OCI-LY3 (cell line): ENCODE measurements around the gene CRACR2B.

ENCODE experiments used
- CTCF ChIP-seq: fragments of 200-600, 300-600 bp; sonication (generic); IDR thresholded peaks from 2 replicates; pipeline ENCODE4 v1.5.1; 2014; ENCODE audit warnings: antibody characterized with exemption, low read length, low read depth
- EZH2phosphoT487 ChIP-seq: fragments of 200-600 bp; shearing (Covaris generic); IDR thresholded peaks from 2 replicates; pipeline ENCODE4 v1.6.1; 2018; ENCODE audit warnings: antibody characterized with exemption, mixed run types, low read depth

- TF ChIP-seq CTCF = no peak
- no peak for TF ChIP-seq EZH2phosphoT487
Measured at GRCh38 chr11:829176-829846, 1.6 kb downstream of the CRACR2B start.
